Anterior cingulate cortex (tissue), 58 donors: Measurements from ENCODE around the gene RXFP4.
A peak's percentile ranks its signal among the peaks of the same experiment; 100 is the strongest.
"Not testable (repeated sequence)": the region's sequence is repeated elsewhere in the genome, so short reads cannot be mapped to it uniquely, and the experiment has no call there.

ENCODE experiments used
- DNase-seq, 58 donors: peaks; one replicate each; lab custom pipeline; 2025; lab: John Stamatoyannopoulos, UW

Gene RXFP4, protein sequence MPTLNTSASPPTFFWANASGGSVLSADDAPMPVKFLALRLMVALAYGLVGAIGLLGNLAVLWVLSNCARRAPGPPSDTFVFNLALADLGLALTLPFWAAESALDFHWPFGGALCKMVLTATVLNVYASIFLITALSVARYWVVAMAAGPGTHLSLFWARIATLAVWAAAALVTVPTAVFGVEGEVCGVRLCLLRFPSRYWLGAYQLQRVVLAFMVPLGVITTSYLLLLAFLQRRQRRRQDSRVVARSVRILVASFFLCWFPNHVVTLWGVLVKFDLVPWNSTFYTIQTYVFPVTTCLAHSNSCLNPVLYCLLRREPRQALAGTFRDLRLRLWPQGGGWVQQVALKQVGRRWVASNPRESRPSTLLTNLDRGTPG

GRCh38 chr1:155940993-155941844, at the start of gene RXFP4:
RXFP4 (plus strand) TSS chr1:155941638; CDS start chr1:155941710, 72 bp downstream.
- no peak for DNase-seq

- no peak for DNase-seq
These were observed 48.6 kb upstream of the RXFP4 start for GRCh38 chr1:155892796-155893195.

DNA sequence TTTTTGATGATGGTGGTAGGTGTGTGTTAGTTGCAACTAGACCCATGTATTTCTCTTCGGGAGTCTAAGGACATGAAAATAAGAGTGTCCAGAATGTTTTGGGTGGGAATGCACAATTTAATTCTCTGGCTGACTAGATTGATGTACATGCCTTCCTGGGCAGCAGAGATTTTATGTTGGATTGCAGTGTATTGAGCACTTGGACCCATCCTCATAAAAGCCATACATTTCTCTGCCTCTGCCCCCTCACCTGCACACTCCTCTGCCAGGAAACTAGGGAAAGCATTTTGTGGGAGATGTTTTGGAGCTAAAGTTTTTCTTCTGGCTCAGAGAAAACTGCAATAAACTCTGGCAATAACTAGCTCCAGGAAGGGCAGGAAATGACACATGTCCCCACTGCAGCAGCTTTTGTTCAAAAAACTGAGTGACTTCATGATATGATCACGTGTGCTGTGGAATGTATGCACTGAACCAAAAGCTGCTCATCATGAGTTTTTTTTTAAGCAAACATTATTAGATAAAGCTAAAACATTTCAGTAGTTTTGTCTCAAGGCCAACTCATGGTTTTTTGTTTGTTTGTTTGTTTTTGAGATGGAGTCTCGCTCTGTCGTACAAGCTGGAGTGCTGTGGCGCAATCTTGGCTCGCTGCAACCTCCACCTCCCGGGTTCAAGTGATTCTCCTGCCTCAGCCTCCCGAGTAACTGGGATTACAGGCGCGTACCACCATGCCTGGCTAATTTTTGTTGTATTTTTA, 47.9 kb upstream of the RXFP4 start:
- DNase-seq = no peak

DNA sequence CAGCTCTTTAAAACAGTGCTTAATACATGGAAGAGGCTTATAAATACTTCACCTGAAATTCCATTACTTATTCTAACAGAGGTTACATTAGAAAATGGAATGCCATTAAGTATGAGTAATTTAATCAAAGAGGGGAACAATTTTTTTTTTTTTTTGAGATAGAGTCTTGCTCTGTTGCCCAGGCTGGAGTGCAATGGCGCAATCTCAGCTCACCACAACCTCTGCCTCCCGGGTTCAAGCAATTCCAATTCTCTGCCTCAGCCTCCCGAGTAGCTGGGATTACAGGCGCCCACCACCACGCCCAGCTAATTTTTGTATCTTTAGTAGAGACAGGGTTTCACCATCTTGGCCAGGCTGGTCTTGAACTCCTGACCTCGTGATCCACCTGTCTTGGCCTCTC, 45.8 kb upstream of the RXFP4 start:
- not testable (repeated sequence) for DNase-seq

GRCh38 chr1:155896476-155896875, 45.0 kb upstream of the RXFP4 start:
- DNase-seq = not testable (repeated sequence)

DNA sequence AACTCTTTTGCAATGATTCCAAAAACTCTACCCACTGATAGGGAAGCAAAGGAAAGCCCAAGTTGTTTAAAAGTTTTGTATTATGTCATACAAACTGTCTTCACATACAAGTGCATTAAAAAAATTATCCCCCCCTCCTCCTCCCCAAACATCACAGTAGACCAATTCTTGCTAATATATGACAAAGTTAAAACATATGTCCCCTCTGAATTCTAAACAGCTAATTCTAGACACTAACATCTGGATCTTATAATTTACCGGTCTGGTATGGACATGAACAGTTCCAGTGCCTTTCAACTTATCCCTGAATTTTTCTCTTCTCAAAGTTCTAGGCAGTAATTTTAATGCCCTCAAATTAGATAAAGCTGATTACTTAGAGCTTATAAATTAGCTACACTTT, 43.7 kb upstream of the RXFP4 start:
- no peak for DNase-seq

DNA sequence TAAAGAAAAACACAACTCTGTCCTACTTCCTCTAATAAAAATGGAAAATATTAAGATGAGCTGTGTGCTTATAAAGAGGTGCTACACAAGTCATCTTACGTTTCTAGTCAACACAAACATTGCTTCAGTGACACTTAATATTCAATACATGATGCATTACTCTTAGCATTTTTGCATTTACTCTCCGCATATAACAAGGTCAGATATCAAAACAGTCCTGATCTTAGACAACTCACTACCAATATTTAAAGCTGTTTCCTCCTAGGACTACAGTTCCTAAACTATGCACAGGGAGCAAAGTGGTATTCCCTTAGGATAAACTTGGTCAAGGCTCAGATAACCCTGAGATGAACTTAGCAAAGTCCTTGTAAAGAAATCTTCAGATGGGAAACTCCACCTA, 42.5 kb upstream of the RXFP4 start:
- no peak for DNase-seq

DNA sequence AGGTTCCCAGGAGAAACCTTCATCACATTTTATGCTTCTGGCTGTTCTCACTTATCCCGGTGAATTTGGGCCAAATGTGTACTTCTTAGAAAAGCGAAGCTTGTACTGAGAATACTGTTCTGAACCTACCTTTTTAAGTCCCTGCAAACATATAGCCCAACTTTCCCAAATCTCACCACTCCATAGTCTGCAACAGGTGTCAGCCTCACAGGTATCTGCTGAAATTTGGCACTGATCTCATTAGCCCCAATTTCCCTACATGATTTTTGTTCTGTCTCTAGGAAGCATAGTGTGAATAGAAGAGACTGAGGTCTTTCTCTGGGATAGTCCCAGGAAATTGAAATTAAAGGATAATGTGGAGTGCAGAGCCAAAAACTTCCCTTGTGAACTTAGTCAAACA, 41.8 kb upstream of the RXFP4 start:
- no peak for DNase-seq

- no peak for DNase-seq
These were observed 41.3 kb upstream of the RXFP4 start for GRCh38 chr1:155900161-155900560.

DNA sequence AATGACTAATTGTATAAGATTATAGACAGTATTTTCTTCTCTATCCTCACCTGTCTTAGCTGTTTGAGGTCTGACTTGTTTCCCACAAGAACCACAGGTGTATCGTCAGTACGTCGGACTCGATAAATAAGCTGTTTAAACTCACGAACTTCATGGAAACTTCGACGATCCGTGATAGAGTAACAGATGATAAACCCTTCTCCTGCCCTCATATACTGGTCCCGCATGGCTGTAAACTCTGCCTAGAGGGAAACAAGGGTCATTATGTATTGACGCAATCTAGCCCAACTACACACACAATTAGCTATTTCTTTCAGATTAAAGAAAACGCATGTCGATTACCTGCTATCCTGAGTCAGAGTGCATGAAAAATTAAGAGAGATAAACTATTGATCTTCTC, 37.2 kb upstream of the RXFP4 start:
- DNase-seq = no peak

GRCh38 chr1:155909894-155910293, 31.5 kb upstream of the RXFP4 start:
- peak in 1 of 58 donors; percentile 26 for DNase-seq

- peak in 23 of 58 donors; percentile 12 to 49 (median 35) for DNase-seq
These were observed 30.8 kb upstream of the RXFP4 start for GRCh38 chr1:155910621-155911121.

- DNase-seq = peak; percentile 10 to 89 (median 70)
These were observed 30.0 kb upstream of the RXFP4 start, which contains the start of gene RIT1 for GRCh38 chr1:155911156-155912055. RIT1 (minus strand) TSS chr1:155911349; CDS start chr1:155910761, 588 bp downstream.

DNA sequence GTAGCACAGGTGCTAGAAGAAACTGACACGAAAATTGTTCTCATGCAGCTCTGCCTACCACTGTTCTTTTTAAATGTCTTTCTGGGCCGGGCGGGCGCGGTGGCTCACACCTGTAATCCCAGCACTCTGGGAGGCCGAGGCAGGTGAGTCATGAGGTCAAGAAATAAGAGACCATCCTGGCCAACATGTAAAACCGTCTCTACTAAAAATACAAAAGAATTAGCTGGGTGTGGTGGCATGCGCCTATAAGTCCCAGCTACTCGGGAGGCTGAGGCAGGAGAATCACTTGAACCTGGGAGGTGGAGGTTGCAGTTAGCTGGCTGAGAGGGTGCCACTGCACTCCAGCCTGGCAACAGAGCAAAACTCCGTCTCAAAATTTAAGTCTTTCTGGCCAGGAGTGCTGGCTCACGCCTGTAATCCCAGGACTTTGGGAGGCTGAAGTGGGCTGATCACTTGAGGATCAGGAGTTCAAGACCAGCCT, 29.3 kb upstream of the RXFP4 start:
- DNase-seq = no peak

DNA sequence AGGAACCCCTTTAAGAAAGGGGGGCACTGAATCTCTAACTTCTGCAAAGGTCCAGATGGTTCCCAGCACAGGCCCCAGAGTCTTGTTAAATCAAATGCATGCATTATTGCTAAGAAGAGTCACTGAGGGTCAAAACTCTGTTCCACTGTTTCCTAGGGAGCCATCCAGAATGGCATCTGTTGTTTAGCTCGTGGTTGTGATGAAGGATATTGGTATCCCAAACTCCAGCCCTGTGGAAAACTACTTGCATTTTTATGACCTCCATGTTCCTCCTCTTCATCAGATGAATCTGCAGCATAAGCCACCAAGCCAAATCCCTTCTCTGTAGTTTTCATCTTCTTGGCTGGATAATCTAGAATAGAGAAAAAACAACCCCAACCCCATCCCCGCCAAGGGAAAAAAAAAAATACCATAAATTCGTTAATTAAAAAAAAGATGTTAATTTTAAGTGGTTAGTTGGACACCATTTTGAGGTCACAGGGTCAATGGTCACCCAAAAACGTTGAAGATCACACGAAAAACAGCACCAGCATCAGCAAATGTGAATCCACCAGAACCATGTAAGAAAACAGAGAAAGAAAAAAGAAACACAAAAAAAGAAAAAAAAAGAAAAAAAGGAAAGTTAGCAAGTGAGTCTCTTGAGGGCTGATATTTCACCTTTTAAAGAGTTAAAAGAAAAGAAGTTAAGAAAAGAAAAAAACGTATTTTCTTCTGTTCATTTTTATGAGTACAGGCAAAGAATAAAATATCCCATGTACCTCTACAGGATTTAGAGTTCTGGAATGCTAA, 27.3 kb upstream of the RXFP4 start:
- DNase-seq = no peak

DNA sequence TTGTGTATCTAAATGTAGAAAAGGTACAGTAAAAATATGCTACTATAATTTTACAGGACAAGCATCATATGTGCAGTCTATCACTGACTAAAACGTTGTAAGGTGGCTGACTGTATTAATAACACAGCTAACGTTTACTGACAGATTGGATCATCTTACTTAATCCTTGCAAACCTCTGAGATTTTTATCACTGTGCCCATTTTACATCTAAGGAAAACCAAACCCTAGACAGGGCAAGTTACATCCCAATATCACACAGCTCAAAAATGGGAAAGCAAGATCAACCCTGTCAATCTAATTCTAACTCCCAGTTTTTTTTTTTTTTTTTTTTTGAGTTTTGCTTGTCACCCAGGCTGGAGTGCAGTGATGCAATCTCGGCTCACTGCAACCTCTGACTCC, 22.8 kb upstream of the RXFP4 start:
- DNase-seq = no peak

- DNase-seq = no peak
These were observed 21.6 kb upstream of the RXFP4 start for GRCh38 chr1:155919801-155920200.

DNA sequence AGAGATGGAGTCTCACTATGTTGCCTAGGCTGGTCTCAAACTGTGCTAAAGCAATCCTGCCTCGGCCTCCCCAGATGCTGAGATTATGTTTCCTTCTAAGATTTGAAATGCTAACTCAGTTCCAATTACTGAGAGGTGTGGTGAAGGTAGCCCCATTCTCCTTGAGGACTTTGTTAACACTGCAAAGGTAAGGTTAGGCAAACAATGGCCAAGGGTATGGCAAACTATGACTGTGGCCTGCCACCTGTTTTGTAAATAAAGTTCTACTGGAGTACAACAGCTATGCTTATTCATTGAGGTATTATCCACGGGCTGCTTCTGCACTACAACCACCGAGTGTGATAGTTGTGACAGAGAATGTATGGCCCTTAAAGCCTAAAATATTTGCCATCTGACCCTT, 20.7 kb upstream of the RXFP4 start:
- DNase-seq = no peak

GRCh38 chr1:155925506-155925905, 15.9 kb upstream of the RXFP4 start:
- no peak for DNase-seq
